GM12878 (cell line): ENCODE data around the gene ANGPTL2. TPM values are rescaled to one million over a fixed set of nuclear protein-coding genes. Genes with fewer than 3 reads are reported as not detected.

Experiments
- CHD2 ChIP-seq: IDR thresholded peaks from 2 replicates; pipeline ENCODE4 v1.6.1; 2011; ENCODE audit warnings: low read depth, low read length, improper control_type of control experiment, borderline replicate concordance
- EED ChIP-seq: sonication (generic); IDR thresholded peaks from 2 replicates; pipeline ENCODE4 v1.6.1; 2016; ENCODE audit warnings: antibody characterized with exemption, low read depth
- ETV6 ChIP-seq, 2 experiments: fragments of 450-650 bp in 1 of 2; IDR thresholded peaks in 1 of 2; conservative IDR thresholded peaks in 1 of 2; 2 replicates each; pipeline ENCODE4 v1.6.1; 2014; ENCODE audit warnings: antibody characterized with exemption in 1 of 2, borderline replicate concordance in 1 of 2, low read depth in 1 of 2, mild to moderate bottlenecking in 1 of 2, moderate library complexity in 1 of 2
- HDGF ChIP-seq: fragments of 450-650 bp; IDR thresholded peaks from 2 replicates; pipeline ENCODE4 v1.6.1; 2016; ENCODE audit warnings: antibody characterized with exemption
- IKZF2 ChIP-seq, 2 experiments: fragments of 450-650 bp; IDR thresholded peaks; 2 replicates each; pipeline ENCODE4 v1.6.1; 2017; ENCODE audit warnings: mild to moderate bottlenecking in 2 of 2, moderate library complexity in 2 of 2
- KLF5 ChIP-seq: fragments of 450-650 bp; IDR thresholded peaks from 2 replicates; pipeline ENCODE4 v1.6.1; 2014; ENCODE audit warnings: mild to moderate bottlenecking; ENCODE audit not compliant: partially characterized antibody
- MTA2 ChIP-seq: fragments of 450-650 bp; IDR thresholded peaks from 2 replicates; pipeline ENCODE4 v1.6.1; 2016; ENCODE audit warnings: low read depth, mild to moderate bottlenecking, moderate library complexity
- MYB ChIP-seq: fragments of 150-350 bp; IDR thresholded peaks from 2 replicates; pipeline ENCODE4 v1.6.1; 2014; ENCODE audit warnings: mild to moderate bottlenecking, low read depth, low read length, borderline replicate concordance
- POLR2A ChIP-seq: IDR thresholded peaks from 2 replicates; pipeline ENCODE4 v1.6.1; 2011; ENCODE audit warnings: low read depth, mild to moderate bottlenecking, low read length
- POU2F2 ChIP-seq: IDR thresholded peaks from 3 replicates; pipeline ENCODE4 v1.6.1; 2011; ENCODE audit warnings: low read depth, mild to moderate bottlenecking, low read length, borderline replicate concordance
- RAD51 ChIP-seq: fragments of 450-650 bp; IDR thresholded peaks from 2 replicates; pipeline ENCODE4 v1.6.1; 2016; ENCODE audit warnings: moderate library complexity, mild to moderate bottlenecking, inconsistent platforms
- SKIL ChIP-seq: fragments of 450-650 bp; IDR thresholded peaks from 2 replicates; pipeline ENCODE4 v1.6.1; 2017; ENCODE audit warnings: mild to moderate bottlenecking, low read depth, inconsistent platforms; ENCODE audit not compliant: poor library complexity, severe bottlenecking
- SMC3 ChIP-seq: IDR thresholded peaks from 2 replicates; pipeline ENCODE4 v1.6.1; 2011; ENCODE audit warnings: low read length, improper control_type of control experiment, borderline replicate concordance
- SPI1 ChIP-seq: IDR thresholded peaks from 2 replicates; pipeline ENCODE4 v1.6.1; 2011; ENCODE audit warnings: low read depth, mild to moderate bottlenecking, low read length, moderate library complexity, borderline replicate concordance; ENCODE audit not compliant: insufficient read depth
- SUPT20H ChIP-seq: IDR thresholded peaks from 2 replicates; pipeline ENCODE4 v1.6.1; 2011; ENCODE audit warnings: low read depth, mild to moderate bottlenecking, low read length, moderate library complexity, borderline replicate concordance; ENCODE audit not compliant: control insufficient read depth
- USF2 ChIP-seq: IDR thresholded peaks from 2 replicates; pipeline ENCODE4 v1.6.1; 2011; ENCODE audit warnings: low read depth, low read length, improper control_type of control experiment, borderline replicate concordance
- YY1 ChIP-seq: IDR thresholded peaks from 2 replicates; pipeline ENCODE4 v1.6.1; 2011; ENCODE audit warnings: low read depth, mild to moderate bottlenecking, low read length
- ZBED1 ChIP-seq: IDR thresholded peaks from 2 replicates; pipeline ENCODE4 v1.6.1; 2016; ENCODE audit warnings: borderline replicate concordance
- ZBTB11 ChIP-seq: fragments of 450-650 bp; formaldehyde crosslinking; IDR thresholded peaks from 2 replicates; pipeline ENCODE4 v1.5.0; 2022; ENCODE audit warnings: mild to moderate bottlenecking, missing genetic modification characterization
- polyA plus RNA-seq, 11 experiments: library from polyadenylated mRNA; depleted of rRNA in 4 of 11; unstranded in 6 of 11; stranded (reverse) in 5 of 11; fragments of >200 nt; fragmentation: Nextera tagmentation in 4 of 11; fragmentation: Illumina TruSeq in 1 of 11; extraction: Ambion mirVana in 4 of 11; extraction: Trizol in 1 of 11; gene quantifications; 1 replicate in 1 of 11; 2 replicates in 10 of 11; pipeline versions ENCODE4 v1.2.1 to v1.2.3, GENCODE V29; 2011 to 2016; ENCODE audit warnings: inconsistent platforms in 2 of 11, missing spikeins in 2 of 11, low read depth in 1 of 11
- total RNA-seq, 4 experiments: library from RNA; depleted of rRNA in 3 of 4; stranded (reverse); fragments of >200 nt in 3 of 4; fragmentation: Illumina TruSeq in 1 of 4; extraction: Trizol in 1 of 4; gene quantifications; 2 replicates each; pipeline versions ENCODE4 v1.2.1 to v1.2.3, GENCODE V29; 2013 to 2021

ANGPTL2 gene
- total and polyA plus RNA-seq, 10 of the 15 experiments (the other 5 are each of a cell fraction or from before 2014, with no cell fraction given): 0.13 to 2.6 (median 0.82) TPM; not detected in 1

GRCh38 chr9:127118597-127119319, 3.7 kb downstream of the ANGPTL2 start (continued):
- peak; percentile 27; the same call in 1 of the 2 replicates for TF ChIP-seq MTA2
- TF ChIP-seq USF2: peak; percentile 8; the same call in 1 of the 2 replicates
- TF ChIP-seq SMC3: no peak
- TF ChIP-seq KLF5: no peak
- peak; percentile 24 for TF ChIP-seq SKIL
- TF ChIP-seq ZBED1: no peak
- peak; percentile 73; the same call in 1 of the 2 replicates for TF ChIP-seq RAD51
- TF ChIP-seq POU2F2: 0 out of 3 replicates have a peak, but pooled peaks have one; percentile 39
- no peak for TF ChIP-seq YY1
- TF ChIP-seq POLR2A: no peak
- 0 out of 2 replicates have a peak, but pooled peaks have one; percentile 30 for TF ChIP-seq MYB
- peak in 1 of 2 experiments; percentile 25; a peak in 1 of 4 replicates for TF ChIP-seq ETV6 (conservative IDR thresholded peaks at IDR 0.05 in 1 of 2, IDR thresholded peaks at IDR 0.05 in 1 of 2; ENCODE audit: borderline replicate concordance in 1 of 2, low read depth in 1 of 2)
- peak; percentile 30 to 48; a peak in 1 of 4 replicates for TF ChIP-seq IKZF2 (IDR thresholded peaks at IDR 0.05)
- TF ChIP-seq EED: 0 out of 2 replicates have a peak, but pooled peaks have one; percentile 22
- no peak for TF ChIP-seq HDGF
- no peak for TF ChIP-seq ZBTB11 (CRISPR knock-in tag)
- TF ChIP-seq SUPT20H: no peak
- peak; percentile 92 for TF ChIP-seq SPI1
- 0 out of 2 replicates have a peak, but pooled peaks have one; percentile 17 for TF ChIP-seq CHD2
